B cell (primary cell): Measurements from ENCODE around the gene NKD2. TPM values are rescaled to one million over a fixed set of nuclear protein-coding genes. Genes with fewer than 3 reads are reported as not detected.

Experiments
- ATAC-seq: fragments of 200-7000 bp; cut with Tn5 transposase; one replicate; pipeline ENCODE4 v1.10.0; 2021; ENCODE audit warnings: low read depth, mild to moderate bottlenecking, moderate number of reproducible peaks, moderate library complexity
- CTCF ChIA-PET: fragments of 350-600 bp; sonication (Branson Sonifier 250); formaldehyde crosslinking; loops from one replicate; lab custom pipeline; 2021; ENCODE audit warnings: antibody characterized with exemption, inconsistent platforms; lab: Charles Lee
- POLR2A ChIA-PET: fragments of 350-600 bp; sonication (Branson Sonifier 250); formaldehyde crosslinking; loops from one replicate; lab custom pipeline; 2021; ENCODE audit warnings: antibody characterized with exemption; lab: Charles Lee
- DNase-seq: peaks from one replicate; pipeline ENCODE4 v3.0.0; 2013
- H2AFZ ChIP-seq: 2 replicates; pipeline ENCODE4 v1.6.1; 2012; ENCODE audit warnings: mild to moderate bottlenecking, low read depth, low read length; ENCODE audit not compliant: insufficient read depth, poor library complexity, severe bottlenecking
- H3K27ac ChIP-seq, 2 donors: 1 replicate in 1 of 2; 2 replicates in 1 of 2; pipeline ENCODE4 v1.5.1; 2012 to 2013; ENCODE audit warnings: low read length in 2 of 2, mild to moderate bottlenecking in 2 of 2, moderate library complexity in 1 of 2
- H3K27me3 ChIP-seq, 4 experiments: fragments of 200-600 bp in 1 of 4; sonication (generic) in 1 of 4; replicated peaks in 1 of 4; 1 replicate in 2 of 4; 2 replicates in 2 of 4; pipeline versions ENCODE4 v1.6.1 to v1.7.0; 2013 to 2016; ENCODE audit warnings: low read length in 3 of 4, mild to moderate bottlenecking in 2 of 4, mixed read lengths in 1 of 4, moderate library complexity in 1 of 4; ENCODE audit not compliant: insufficient read depth in 4 of 4, control insufficient read depth in 3 of 4; ENCODE audit errors: control extremely low read depth in 1 of 4
- H3K36me3 ChIP-seq, 2 experiments: replicated peaks in 1 of 2; 1 replicate in 1 of 2; 2 replicates in 1 of 2; pipeline versions ENCODE4 v1.6.1 to v1.7.1; 2013; ENCODE audit warnings: low read length in 1 of 2; ENCODE audit not compliant: insufficient read depth in 2 of 2, control insufficient read depth in 1 of 2; ENCODE audit errors: control extremely low read depth in 1 of 2, extremely low read depth in 1 of 2
- H3K4me1 ChIP-seq, 2 donors: fragments of 200-600 bp in 1 of 2; sonication (generic) in 1 of 2; 1 replicate in 1 of 2; 2 replicates in 1 of 2; pipeline versions ENCODE4 v1.5.1 to v1.6.1; 2013 to 2017; ENCODE audit warnings: low read length in 2 of 2; ENCODE audit not compliant: control insufficient read depth in 2 of 2, insufficient read depth in 2 of 2
- H3K4me2 ChIP-seq: replicated peaks from 2 replicates; pipeline ENCODE3; 2012; ENCODE audit warnings: mild to moderate bottlenecking, low read depth, low read length; ENCODE audit not compliant: poor library complexity, severe bottlenecking
- H3K4me3 ChIP-seq, 5 experiments: fragments of 200-600 bp in 1 of 5; sonication (generic) in 1 of 5; 1 replicate in 3 of 5; 2 replicates in 2 of 5; pipeline versions ENCODE4 v1.5.1 to v1.7.0; 2011 to 2016; ENCODE audit warnings: low read length in 4 of 5, mild to moderate bottlenecking in 4 of 5, low read depth in 2 of 5, control low read depth in 1 of 5, moderate library complexity in 1 of 5; ENCODE audit not compliant: insufficient read depth in 1 of 5; ENCODE audit errors: control extremely low read depth in 1 of 5, extremely low read depth in 1 of 5
- H3K79me2 ChIP-seq: fragments of 200-600 bp; sonication (generic); one replicate; pipeline ENCODE4 v1.6.0; 2016; ENCODE audit warnings: low read length; ENCODE audit not compliant: control insufficient read depth, insufficient read depth
- H3K9ac ChIP-seq: fragments of 200-600 bp; sonication (generic); 2 replicates; pipeline ENCODE4 v1.6.1; 2017; ENCODE audit warnings: mild to moderate bottlenecking, low read length, moderate library complexity
- H3K9me3 ChIP-seq, 3 donors: one replicate each; pipeline versions ENCODE4 v1.6.1 to v1.7.1; 2013; ENCODE audit warnings: low read length in 2 of 3; ENCODE audit not compliant: control insufficient read depth in 2 of 3, insufficient read depth in 1 of 3; ENCODE audit errors: control extremely low read depth in 1 of 3
- H4K20me1 ChIP-seq: 2 replicates; pipeline ENCODE4 v1.6.0; 2012; ENCODE audit warnings: mild to moderate bottlenecking, low read length; ENCODE audit not compliant: insufficient read depth, control insufficient read depth, poor library complexity, severe bottlenecking
- H3K27ac Mint-ChIP-seq: one replicate; pipeline ENCODE4 v1.8.0; 2021; ENCODE audit warnings: mixed read lengths
- H3K27me3 Mint-ChIP-seq: one replicate; pipeline ENCODE4 v1.8.0; 2021; ENCODE audit warnings: mixed read lengths
- H3K4me1 Mint-ChIP-seq: one replicate; pipeline ENCODE4 v1.8.0; 2021; ENCODE audit warnings: mixed read lengths
- H3K4me3 Mint-ChIP-seq: one replicate; pipeline ENCODE4 v1.8.0; 2021; ENCODE audit warnings: mixed read lengths
- H3K9me3 Mint-ChIP-seq: one replicate; pipeline ENCODE4 v1.8.0; 2022; ENCODE audit warnings: mixed read lengths; ENCODE audit not compliant: insufficient read depth
- CTCF ChIP-seq: fragments of 200-600 bp; IDR thresholded peaks from one replicate; pipeline ENCODE4 v1.8.0; 2022; ENCODE audit warnings: antibody characterized with exemption, mild to moderate bottlenecking
- EZH2 ChIP-seq: IDR thresholded peaks from 2 replicates; pipeline ENCODE4 v1.6.1; 2012; ENCODE audit warnings: borderline replicate concordance, low read depth, mild to moderate bottlenecking, moderate library complexity, low read length; ENCODE audit not compliant: insufficient read depth, poor library complexity, severe bottlenecking
- whole genome bisulfite sequencing: methylation state at CpG from one replicate; pipeline ENCODE4 v1.1.5; 2013; ENCODE audit warnings: missing lambda C conversion rate; ENCODE audit not compliant: insufficient coverage; 5-methylcytosine and 5-hydroxymethylcytosine counted together
- intact Hi-C: fragments of 100-400 bp; cut with micrococcal nuclease; formaldehyde crosslinking; loops from one replicate; pipeline ENCODE4 v1.10.0; 2022
- polyA plus RNA-seq: library from polyadenylated mRNA; depleted of rRNA; stranded (reverse); fragments of >200 nt; gene quantifications from 2 replicates; pipeline ENCODE4 v1.2.3, GENCODE V29; 2012
- total RNA-seq, 2 donors: library from RNA; stranded (reverse); fragments of 120-200 nt in 1 of 2; gene quantifications; 1 replicate in 1 of 2; 2 replicates in 1 of 2; pipeline versions ENCODE4 v1.2.3 to v1.2.4, GENCODE V29; 2013 to 2022

The NKD2 gene
- total and polyA plus RNA-seq, 2 donors (not counting 1 experiment from before 2014, with no cell fraction given) = 0.12 to 0.34 TPM

- H3K4me2 ChIP-seq = no peak overlapping the region
- H3K4me3 ChIP-seq = no peak overlapping the region
- intact Hi-C loops = no loop called here
- no peaks in the 10 kb centered on the region for H4K20me1 ChIP-seq
- H3K27ac ChIP-seq = no peak overlapping the region
- Mint-ChIP-seq H3K9me3 (no peaks in the 10 kb centered on the region), H3K4me1 (no peaks in the 10 kb centered on the region), H3K27me3 (no peaks in the 10 kb centered on the region), H3K4me3 (no peak overlapping the region), H3K27ac (no peak overlapping the region)
- no peak overlapping the region for H3K9ac ChIP-seq
- no peak for DNase-seq
- POLR2A ChIA-PET = no interaction called here
- peaks cover 0 to 3% of the 10 kb centered on the region in 2 experiments for H3K36me3 ChIP-seq
- TF ChIP-seq CTCF (no peak), EZH2 (no peak)
- no peaks in the 10 kb centered on the region for H3K27me3 ChIP-seq
- ATAC-seq = no peak
- no peak overlapping the region for H2AFZ ChIP-seq
- H3K9me3 ChIP-seq = no peaks in the 10 kb centered on the region
- no peaks in the 10 kb centered on the region for H3K4me1 ChIP-seq
- CTCF ChIA-PET = no interaction called here
- no peaks in the 10 kb centered on the region for H3K79me2 ChIP-seq
- 98% methylated on average over 9 of the region's 15 CpGs for WGBS
Measured at GRCh38 chr5:1069720-1070088, 61.1 kb downstream of the NKD2 start.

GRCh38 chr5:1073239-1074102 lies 64.9 kb downstream of the NKD2 start:
- intact Hi-C loops = no loop called here
- H4K20me1 ChIP-seq = no peaks in the 10 kb centered on the region
- 92% methylated on average over 41 of the region's 46 CpGs for WGBS
- H3K9me3 ChIP-seq = no peaks in the 10 kb centered on the region
- POLR2A ChIA-PET = no interaction called here
- no peak overlapping the region for H3K27ac ChIP-seq
- Mint-ChIP-seq H3K4me1 (no peaks in the 10 kb centered on the region), H3K4me3 (no peak overlapping the region), H3K9me3 (no peaks in the 10 kb centered on the region), H3K27ac (no peak overlapping the region), H3K27me3 (no peaks in the 10 kb centered on the region)
- no peak overlapping the region for H3K4me3 ChIP-seq
- H3K4me1 ChIP-seq = no peaks in the 10 kb centered on the region
- DNase-seq (no peak), ATAC-seq (no peak)
- H3K79me2 ChIP-seq = no peaks in the 10 kb centered on the region
- peaks cover 0 to 3% of the 10 kb centered on the region in 2 experiments for H3K36me3 ChIP-seq
- no peak overlapping the region for H3K4me2 ChIP-seq
- CTCF ChIA-PET = no interaction called here
- H3K27me3 ChIP-seq = no peaks in the 10 kb centered on the region
- no peak overlapping the region for H2AFZ ChIP-seq
- no peak overlapping the region for H3K9ac ChIP-seq
- no peak for TF ChIP-seq CTCF
- no peak for TF ChIP-seq EZH2
